ENCODE results near the gene TMEM126A.
"Not testable (repeated sequence)": the region's sequence is repeated elsewhere in the genome, so short reads cannot be mapped to it uniquely, and the experiment has no call there.

The TMEM126A gene

GRCh38 chr11:85658180-85658579 is 10.4 kb downstream of the TMEM126A start:
- DNase-seq (ENCODE audit: low read depth), result no peak

- no peak for DNase-seq (ENCODE audit: low read depth)
These were observed 14.4 kb downstream of the TMEM126A start for GRCh38 chr11:85661972-85662664.

- no peak for DNase-seq (ENCODE audit: low read depth)
These were observed 15.4 kb downstream of the TMEM126A start for GRCh38 chr11:85663080-85663752.

- peak; percentile 83 for DNase-seq (ENCODE audit: low read depth)
These were observed 16.2 kb downstream of the TMEM126A start for GRCh38 chr11:85663753-85664614.

- DNase-seq (ENCODE audit: low read depth), result peak; percentile 87
These were observed 17.1 kb downstream of the TMEM126A start, which contains the start of gene CREBZF for GRCh38 chr11:85664615-85665481. CREBZF (minus strand) TSS chr11:85665129; CDS start chr11:85664875, 254 bp downstream.

GRCh38 chr11:85665733-85666132 is 18.0 kb downstream of the TMEM126A start:
- no peak for DNase-seq (ENCODE audit: low read depth)

GRCh38 chr11:85666687-85667086 is 18.9 kb downstream of the TMEM126A start:
- no peak for DNase-seq (ENCODE audit: low read depth)

GRCh38 chr11:85668157-85668556 is 20.4 kb downstream of the TMEM126A start:
- DNase-seq (ENCODE audit: low read depth), result no peak

GRCh38 chr11:85670949-85671663 is 23.3 kb downstream of the TMEM126A start:
- not testable (repeated sequence) for DNase-seq (ENCODE audit: low read depth)

GRCh38 chr11:85672105-85672902 is 24.5 kb downstream of the TMEM126A start:
- no peak for DNase-seq (ENCODE audit: low read depth)

- no peak for DNase-seq (ENCODE audit: low read depth)
These were observed 25.6 kb downstream of the TMEM126A start for GRCh38 chr11:85673393-85673792.

GRCh38 chr11:85679576-85679975 is 31.8 kb downstream of the TMEM126A start:
- no peak for DNase-seq (ENCODE audit: low read depth)

GRCh38 chr11:85680897-85681296 is 33.1 kb downstream of the TMEM126A start:
- no peak for DNase-seq (ENCODE audit: low read depth)

GRCh38 chr11:85682330-85683305 is 34.9 kb downstream of the TMEM126A start:
- peak; percentile 46 for DNase-seq (ENCODE audit: low read depth)

GRCh38 chr11:85685125-85685819 is 37.5 kb downstream of the TMEM126A start:
- no peak for DNase-seq (ENCODE audit: low read depth)

- DNase-seq (ENCODE audit: low read depth), result no peak
These were observed 38.2 kb downstream of the TMEM126A start, which contains the start of gene CCDC89 for GRCh38 chr11:85685820-85686459. CCDC89 (minus strand) TSS chr11:85686195; CDS start chr11:85686130, 65 bp downstream.

- no peak for DNase-seq (ENCODE audit: low read depth)
These were observed 46.7 kb downstream of the TMEM126A start for GRCh38 chr11:85694385-85694980.
